Activated CD4-positive, alpha-beta T cell treated with anti-CD3 and anti-CD28 coated beads for 24 hours (primary cell): ENCODE data around the gene STAT1.

Source experiments
- DNase-seq, 2 donors: peaks; one replicate each; pipeline ENCODE4 v3.0.0-alpha.2; 2020; ENCODE audit warnings: low read depth in 2 of 2

The STAT1 gene

GRCh38 chr2:190959911-190960788 is 53.8 kb downstream of the STAT1 start:
- no peak for DNase-seq

DNA sequence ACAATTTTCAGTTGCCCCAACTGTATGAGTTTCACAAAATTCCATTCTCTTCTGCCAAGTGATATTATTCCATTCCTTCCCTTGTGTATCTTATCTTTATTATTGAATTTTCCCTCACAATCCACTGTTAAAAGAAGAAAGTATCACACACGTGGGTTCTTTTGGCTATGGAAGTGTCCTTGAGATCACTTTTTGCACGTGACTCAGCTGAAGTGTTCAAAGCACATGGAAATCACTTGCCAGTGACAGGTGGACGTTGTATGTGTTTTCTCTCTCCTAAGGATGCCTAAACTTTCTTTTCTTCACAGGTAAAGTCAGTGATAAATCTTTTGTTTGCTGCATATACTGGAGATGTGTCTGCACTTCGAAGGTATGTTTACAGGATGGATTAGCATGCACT is 60.7 kb downstream of the STAT1 start:
- DNase-seq, result no peak

DNA sequence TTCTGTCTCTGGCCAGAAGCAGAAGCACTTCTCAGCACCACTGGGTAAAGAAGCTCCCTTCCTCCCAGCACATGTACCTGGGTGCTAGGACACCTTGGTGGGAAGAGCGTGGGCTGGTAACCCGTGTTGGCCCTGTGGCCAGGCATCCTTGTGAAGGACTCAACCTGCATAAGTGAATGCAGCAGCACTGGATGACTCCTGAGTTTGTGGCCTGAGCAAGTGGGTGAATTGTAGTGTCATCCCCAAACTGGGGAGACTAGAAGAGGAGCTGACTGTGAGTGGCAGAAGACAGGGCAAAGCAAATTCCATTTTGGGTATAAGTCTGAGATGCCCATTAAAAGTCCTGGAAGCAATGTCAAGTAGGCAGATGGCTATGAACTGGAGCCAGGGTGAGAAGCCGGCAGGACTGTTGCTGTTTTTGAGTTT is 63.4 kb downstream of the STAT1 start:
- DNase-seq, result no peak

- no peak for DNase-seq
Observed at GRCh38 chr2:190948671-190949070, 65.3 kb downstream of the STAT1 start.

DNA sequence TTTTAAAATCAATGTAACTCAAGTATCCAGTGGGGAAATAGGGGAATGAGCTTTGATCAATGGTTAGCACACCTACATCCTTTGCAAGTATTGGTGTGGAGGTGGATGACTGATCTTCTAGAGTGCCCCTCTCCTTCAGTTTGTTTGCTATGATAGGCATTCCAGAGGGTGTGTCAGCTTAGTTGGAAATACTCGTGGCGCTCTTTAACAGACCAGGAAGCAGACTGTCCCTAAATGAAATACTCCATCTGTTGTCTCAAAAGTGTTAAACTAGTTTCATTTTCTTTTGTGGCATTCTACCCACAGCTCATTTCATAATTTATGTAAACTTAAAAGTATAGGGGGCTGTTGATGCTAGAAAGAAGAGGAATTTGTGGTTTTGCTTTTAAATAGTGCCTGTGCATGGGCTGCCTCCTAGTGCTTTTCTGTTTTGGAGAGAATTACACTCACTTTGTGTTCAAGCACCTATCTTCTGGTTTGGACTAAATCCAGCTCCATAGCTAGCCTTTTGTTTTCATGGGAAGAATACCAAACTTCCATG is 66.2 kb downstream of the STAT1 start:
- DNase-seq, result no peak

- no peak for DNase-seq
Observed at GRCh38 chr2:190947141-190947540, 66.8 kb downstream of the STAT1 start.

- DNase-seq, result no peak
Observed at GRCh38 chr2:190943706-190944105, 70.3 kb downstream of the STAT1 start.

- DNase-seq, result no peak
Observed at GRCh38 chr2:190942697-190943096, 71.3 kb downstream of the STAT1 start.

GRCh38 chr2:190941571-190941970 is 72.4 kb downstream of the STAT1 start:
- DNase-seq, result no peak

- DNase-seq, result no peak
Observed at GRCh38 chr2:190940454-190940853, 73.5 kb downstream of the STAT1 start.

DNA sequence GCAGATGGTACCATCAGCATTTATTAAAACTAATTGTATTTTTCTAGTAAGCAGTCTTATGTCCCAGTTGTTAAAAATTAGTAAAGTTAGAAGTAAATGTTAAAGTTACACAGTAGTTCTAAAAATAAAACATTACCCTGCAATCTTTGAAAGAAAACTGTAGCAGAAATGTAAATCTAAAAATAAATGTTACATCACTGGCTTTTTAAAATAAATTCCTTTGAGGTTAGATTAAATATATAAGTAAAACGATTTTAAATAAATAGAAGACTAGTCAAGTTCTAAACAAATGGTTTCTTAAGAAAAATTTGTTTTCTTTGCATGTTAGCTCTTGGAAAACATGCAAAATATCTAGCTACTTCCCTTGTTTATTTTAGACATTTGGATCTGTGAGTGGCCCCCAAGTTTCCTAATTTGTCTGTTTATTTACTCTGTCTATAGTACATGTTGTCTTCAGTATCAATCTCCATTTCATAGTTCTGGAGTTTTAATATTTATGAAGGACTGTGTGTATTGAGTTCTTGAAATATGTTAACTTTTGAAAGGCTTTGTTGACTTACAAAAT is 75.1 kb downstream of the STAT1 start:
- DNase-seq, result no peak

GRCh38 chr2:190935054-190935453 is 78.9 kb downstream of the STAT1 start:
- DNase-seq, result no peak

DNA sequence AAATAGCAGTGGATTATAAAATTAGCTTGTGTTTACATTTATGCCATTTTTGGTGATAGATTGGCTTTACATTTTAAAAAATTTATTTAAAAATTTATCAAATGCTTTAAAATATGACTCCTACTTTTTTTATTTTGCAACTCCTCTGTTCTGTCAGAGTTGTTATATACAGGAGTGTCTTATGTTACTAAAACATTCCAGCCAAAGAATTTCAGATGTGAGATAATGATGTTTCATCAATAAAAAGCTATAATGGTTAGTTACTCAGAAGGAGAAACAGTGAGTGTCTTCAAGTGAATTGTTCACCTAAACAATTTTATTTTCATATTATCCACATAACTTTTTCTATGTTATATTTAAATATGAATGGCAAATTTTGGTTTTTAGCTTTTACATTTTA is 80.6 kb downstream of the STAT1 start:
- DNase-seq, result no peak

GRCh38 chr2:190932514-190932913 is 81.5 kb downstream of the STAT1 start:
- DNase-seq, result no peak

DNA sequence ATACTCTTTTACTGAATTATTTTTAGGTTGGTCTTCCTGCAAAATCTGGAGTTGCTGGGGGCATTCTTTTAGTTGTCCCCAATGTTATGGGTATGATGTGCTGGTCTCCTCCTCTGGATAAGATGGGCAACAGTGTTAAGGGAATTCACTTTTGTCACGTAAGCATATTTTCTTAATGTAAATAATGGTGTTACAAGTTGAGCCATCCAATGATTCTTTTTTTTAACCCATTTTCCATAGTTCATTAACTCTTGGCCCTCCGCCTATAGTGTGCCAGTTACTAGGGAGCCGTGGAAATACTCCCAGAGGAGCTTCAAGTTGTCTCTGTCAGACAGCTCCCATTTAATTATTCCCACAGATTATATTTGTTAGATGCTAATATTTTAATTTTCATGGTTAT is 83.6 kb downstream of the STAT1 start:
- DNase-seq, result no peak

DNA sequence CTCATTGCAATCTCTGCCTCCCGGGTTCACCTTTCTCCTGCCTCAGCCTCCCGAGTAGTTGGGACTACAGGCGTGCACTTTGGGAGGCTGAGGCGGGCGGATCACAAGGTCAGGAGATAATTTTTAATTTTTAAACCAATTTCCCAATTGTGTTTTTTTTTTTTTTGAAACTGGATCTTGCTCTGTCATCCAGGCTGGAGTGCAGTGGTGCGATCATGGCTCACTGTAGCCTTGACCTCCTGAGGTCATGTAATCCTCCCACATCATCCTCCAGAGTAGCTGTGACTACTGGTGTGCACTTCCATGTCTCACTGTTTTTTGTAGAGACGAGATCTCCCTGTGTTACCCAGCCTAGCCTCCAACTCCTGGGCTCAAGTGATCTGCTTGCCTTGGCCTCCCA is 84.1 kb downstream of the STAT1 start:
- DNase-seq, result no peak

- no peak for DNase-seq
Observed at GRCh38 chr2:190927301-190927700, 86.7 kb downstream of the STAT1 start.

DNA sequence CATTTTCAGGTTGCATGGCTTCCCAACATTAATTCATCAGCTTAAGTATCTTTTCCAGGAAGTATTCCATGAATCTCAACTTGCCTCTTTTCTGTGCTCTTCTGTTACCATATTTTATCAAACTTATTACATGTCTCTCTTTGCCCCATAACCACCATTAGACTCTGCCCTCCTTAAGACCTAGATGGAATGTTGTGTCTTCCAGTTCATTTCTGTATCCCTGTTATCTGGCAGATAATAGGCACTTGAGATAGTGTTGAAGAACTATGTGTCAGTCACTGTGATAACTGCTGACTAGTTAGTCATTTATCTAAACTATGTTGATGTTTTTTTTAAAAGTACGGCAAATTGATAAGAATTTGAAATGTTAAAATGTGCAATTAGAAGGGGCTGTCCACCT is 91.6 kb downstream of the STAT1 start:
- DNase-seq, result no peak

DNA sequence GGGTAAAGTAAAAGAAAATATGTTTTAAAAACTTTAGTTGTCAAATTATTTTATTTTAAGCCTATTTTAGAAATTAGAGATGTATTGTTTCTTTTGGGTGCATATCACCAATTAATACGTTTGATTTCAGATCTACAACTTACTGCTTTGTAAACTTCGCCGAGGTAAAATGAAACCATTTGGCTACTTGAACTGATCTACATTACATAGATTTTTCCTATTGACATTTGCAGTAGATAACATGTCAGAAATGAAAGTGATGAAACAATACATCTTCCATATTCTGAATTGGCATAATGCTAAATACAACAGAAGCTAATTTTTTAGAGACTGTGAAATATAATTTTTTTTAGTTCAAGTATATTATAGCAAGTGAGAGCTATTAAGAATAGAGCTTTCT is 93.9 kb downstream of the STAT1 start:
- DNase-seq, result no peak
